A549 treated with AZD9567 at 1 μM for 4 hours (cell line): Measurements from ENCODE around the gene URAD. TPM values are rescaled to one million over a fixed set of nuclear protein-coding genes. Genes with fewer than 3 reads are reported as not detected.

Source experiments
- total RNA-seq: library from RNA; stranded (reverse); fragments of 200-300 nt; extraction: Qiagen RNA extraction; gene quantifications from 5 replicates; pipeline ENCODE4 v1.2.3, GENCODE V29; 2022; ENCODE audit not compliant: insufficient read depth

URAD gene
- total RNA-seq: not detected in 5 replicates

GRCh38 chr13:27988520-27988919 is at the start of gene URAD:
URAD (minus strand) TSS chr13:27988693; CDS start chr13:27988637, 56 bp downstream.

DNA sequence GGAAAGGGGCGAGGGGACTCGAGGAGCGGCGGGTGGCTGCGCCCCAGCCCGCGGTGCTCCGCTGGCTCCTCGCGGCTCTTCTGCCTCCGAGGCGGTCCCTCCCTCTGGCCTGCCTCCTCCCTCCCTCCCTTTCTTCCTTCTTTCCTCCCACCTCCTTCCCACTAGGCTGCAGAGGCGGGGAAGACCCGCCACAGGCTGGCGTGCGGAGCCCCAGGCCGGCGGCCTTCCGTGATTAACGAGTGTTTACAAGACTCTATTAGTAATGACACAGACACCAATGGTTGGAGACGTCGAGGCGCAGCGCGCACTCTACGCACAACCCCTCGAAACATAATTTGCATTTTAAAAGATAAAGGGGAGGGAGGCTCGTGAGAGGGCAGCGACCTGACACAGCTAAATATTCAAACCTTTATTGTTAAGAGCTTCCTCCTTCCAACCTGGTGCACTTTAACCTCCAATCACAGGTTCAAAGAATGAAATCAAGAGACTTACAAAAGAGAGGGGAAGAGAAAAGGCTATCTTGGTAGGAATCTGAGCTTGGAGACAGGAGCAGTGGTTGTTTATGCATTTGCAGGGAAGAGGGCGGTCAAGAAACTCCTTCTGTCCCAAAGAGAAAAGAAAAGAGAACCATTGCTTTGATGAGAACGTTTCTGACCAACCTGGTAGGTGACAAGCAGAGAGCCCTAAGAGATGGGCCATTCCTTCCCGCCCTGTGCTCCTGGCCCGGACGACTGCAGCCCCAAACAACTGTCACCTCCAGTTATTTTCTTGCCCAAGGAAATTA is 19.2 kb downstream of the URAD start, which contains the start of gene CDX2:
CDX2 (minus strand) TSS at position 234 of the 784 bp plus-strand sequence. CDS start 309 bp downstream, outside the sequence.

Other genes with a start within 250 kb of the URAD start
- not detected in 5 replicates for gene GSX1, start 196.2 kb downstream of the URAD start, total RNA-seq
- 0.03 to 1.1 TPM (median 0.09 TPM) in 5 replicates for gene PDX1, start 68.7 kb downstream of the URAD start, total RNA-seq
- 0.62 to 1.0 TPM (median 0.88 TPM) in 5 replicates for gene CDX2, start 19.4 kb downstream of the URAD start, total RNA-seq
- gene FLT3, start 111.9 kb upstream of the URAD start, total RNA-seq: not detected in 5 replicates
- gene PAN3, start 149.9 kb upstream of the URAD start, total RNA-seq: 5.9 to 7.8 TPM (median 7.4 TPM) in 5 replicates